Measurements from ENCODE around the gene GUCA1A.

GUCA1A gene

DNA sequence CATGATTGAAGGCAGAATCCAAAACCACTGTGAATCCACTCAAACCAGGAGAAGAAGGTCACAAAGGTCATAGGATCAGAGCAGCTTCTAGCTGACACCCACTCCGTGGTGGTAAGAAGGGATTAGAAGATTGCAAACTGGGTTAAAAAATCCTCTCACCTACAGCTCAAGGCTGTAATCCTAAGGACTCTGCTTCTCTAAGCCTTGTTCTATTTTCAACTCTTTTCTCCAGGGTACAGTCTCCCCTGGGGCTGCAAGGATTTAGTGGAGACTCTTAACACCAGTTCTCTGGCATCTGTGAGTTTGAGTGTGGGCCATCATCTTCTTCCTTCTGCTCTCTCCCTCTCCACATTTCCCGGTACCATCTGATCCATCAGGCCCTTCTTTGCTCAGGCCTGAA lies at the start of gene GUCA1A:
TSS of gene GUCA1A (plus strand) at position 264 of the 400 bp plus-strand sequence. CDS start 250 bp downstream, outside the sequence.
- no peak for DNase-seq

DNA sequence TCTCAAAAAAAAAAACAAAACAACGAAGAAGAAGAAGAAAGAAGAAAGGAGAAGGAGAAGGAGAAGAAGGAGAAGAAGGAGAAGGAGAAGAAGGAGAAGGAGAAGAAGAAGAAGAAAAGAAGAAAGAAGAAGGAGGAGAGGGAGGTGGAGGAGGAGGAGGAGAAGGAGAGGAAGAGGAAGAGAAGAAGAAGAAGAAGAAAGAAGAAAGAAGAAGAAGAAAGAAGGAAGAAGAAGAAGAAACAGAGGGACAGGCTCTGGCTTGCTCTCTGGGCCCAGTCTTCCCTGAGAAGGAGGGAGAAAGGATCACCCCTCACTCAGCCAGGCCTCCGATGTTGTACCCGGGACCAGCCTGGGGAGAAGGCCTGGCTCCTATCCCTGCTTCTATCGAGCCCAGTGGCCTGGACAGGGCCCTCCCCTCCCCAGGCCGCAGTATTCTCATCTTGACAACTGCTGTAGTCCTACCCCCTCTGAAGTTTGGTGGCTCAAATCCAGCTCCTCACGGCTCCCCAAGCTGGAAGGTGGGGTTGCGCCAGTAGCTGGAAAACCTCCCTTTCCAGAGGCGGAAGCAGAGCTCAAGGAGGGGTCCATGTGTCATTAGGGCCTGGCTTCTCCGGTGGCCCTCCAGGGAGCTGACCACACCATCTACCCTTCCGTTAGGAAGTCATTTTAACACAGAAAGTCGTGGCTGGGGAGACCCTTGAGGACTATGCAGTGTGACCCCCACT lies 49.6 kb upstream of the GUCA1A start:
- no peak for DNase-seq

DNA sequence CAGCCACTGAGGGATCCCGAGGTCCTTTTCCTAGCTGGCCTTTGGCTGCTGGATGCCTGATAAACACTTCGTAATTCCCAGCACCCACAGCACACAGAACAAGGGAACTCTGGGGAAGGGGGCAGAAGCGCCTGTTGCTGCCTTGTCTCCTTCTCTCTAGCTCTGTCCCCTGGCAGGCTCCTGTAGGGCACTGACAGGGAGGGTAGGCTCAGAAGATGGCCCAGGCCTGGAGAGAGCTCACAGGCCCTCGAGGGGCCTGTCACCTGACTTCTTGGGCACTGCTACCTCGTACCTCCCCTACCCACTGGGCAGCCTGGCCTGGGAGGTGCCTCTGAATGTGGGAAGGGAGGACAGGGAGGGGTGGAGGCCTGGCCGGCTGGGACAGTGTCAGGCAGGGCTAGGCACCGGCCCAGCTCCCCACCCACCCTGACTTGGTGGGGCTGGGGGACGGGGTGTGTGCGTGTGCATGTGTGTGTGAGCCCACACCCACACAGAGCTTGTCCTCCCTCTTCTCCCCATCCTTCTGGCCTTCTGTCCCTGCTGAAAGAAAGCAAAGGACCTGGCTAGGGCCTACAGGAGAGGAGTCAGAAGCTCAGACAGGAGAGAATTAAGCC lies 48.8 kb upstream of the GUCA1A start:
- DNase-seq = no peak

GRCh38 chr6:42125231-42125630 lies 47.9 kb upstream of the GUCA1A start:
- DNase-seq = no peak

- DNase-seq = no peak
Observed at GRCh38 chr6:42125663-42126062, 47.5 kb upstream of the GUCA1A start.

DNA sequence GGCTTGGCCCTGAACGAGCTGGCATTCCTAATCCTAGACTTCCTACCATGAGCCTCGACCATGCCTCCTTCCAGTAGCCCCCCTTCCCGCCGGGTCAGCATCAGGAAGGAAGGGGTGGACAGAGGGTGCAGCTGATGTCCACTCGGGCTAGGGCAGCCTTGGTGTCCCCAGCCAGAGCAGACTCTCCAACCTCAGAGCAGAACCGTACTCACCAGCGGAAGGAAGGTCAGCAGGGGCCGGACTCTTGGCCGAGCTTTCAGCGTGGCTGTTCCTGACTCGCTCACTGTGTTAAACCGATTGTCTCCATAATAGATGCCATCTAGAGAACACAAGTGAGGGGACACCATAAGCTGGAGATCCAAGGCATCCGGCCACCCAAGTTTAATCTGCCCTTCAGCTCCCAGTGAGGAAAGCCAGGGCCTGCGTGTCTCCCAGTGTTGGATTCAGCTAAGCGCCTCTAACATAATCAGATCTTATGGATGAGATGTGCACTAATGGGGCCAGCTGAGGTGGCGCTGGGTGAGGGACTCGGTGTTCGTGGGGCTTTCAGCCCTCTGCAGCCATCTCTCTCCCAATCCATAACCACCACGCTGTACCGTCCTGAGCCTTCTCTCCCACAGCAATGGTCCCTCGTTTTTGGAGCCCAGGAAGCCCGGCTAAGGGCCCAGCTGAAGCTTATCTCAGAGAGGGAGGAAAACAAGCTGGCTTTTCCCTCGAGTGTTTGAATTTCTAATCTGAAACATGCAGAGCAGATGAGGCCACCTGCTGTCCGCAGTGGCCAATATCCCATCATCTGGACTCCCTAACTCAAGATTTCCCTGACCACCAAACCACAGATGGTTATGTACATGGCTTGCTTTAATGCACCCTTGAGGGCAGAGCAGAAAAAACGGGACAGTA lies 44.5 kb upstream of the GUCA1A start:
- no peak for DNase-seq

DNA sequence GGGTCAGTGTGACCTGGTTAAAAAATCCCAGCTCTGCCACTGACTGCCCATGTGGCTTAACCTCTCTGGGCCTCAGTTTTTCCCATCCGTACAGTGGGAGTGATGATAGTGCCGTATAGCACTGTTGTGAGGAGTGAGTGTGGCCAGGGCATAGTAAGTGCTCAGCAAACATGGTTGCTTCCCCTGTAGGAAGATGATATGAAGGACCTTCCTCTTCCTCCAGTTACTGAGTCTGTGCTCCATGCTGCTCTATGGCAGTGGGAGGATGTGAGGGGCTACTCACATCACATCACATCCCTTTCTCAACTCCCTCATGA lies 43.8 kb upstream of the GUCA1A start:
- DNase-seq = no peak

DNA sequence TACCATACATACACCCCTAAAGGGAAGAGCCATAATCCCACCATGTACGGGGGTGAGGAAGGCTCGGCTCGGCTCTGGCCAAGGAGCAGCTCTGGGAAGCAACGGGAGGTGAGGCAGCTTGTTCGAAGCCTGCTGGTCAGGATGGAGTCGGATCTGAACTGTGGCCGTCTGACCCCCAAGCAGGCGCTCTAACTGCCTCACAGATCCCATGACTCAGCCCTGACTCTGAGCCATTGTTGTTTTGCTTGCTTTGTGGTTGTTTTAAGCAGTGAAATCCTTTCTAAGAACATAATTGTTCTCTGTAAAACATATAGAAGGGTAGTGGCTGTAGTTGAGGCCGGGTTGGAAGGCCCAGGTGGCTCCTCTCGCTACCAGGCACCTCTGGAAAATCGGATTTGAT lies 41.6 kb upstream of the GUCA1A start:
- no peak for DNase-seq

DNA sequence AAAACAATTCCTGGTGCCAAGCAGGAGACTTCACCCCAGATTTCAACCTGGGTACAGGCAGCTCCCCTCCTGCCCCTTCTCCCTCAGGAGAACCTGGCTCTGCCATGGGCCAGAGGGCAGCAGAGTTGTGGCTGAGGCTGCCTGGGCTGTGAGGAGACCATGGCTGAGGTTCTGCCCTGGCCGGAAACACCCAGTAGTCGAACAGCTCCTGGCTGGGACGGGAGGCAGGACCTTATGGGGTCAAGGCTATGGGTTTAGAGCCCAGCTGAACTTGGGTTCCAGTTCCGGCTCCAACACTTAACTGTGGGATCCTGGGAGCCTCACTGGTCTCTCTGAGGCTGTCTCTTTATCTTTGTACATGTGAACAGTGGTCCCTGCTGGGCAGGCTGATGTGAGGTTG lies 39.2 kb upstream of the GUCA1A start:
- no peak for DNase-seq

- DNase-seq = no peak
Observed at GRCh38 chr6:42135161-42135560, 38.0 kb upstream of the GUCA1A start.

DNA sequence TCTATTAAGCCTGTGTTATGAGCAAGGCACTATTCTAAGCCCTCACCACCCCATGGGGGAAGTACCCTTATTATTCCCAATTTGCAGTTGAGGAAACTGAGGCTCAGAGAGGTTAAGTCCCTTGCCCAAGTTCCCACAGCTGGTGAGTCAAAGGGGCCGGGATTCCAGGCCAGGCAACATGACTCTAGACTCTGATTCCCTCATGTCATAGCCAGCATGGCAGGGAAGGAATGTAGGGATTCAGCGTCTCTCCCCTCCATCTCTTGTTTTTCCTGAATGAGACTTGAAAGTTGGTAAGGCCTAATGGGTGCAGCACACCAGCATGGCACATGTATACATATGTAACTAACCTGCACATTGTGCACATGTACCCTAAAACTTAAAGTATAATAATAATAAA lies 37.4 kb upstream of the GUCA1A start:
- no peak for DNase-seq

GRCh38 chr6:42136508-42137193 lies 36.5 kb upstream of the GUCA1A start:
- DNase-seq = peak; percentile 92

DNA sequence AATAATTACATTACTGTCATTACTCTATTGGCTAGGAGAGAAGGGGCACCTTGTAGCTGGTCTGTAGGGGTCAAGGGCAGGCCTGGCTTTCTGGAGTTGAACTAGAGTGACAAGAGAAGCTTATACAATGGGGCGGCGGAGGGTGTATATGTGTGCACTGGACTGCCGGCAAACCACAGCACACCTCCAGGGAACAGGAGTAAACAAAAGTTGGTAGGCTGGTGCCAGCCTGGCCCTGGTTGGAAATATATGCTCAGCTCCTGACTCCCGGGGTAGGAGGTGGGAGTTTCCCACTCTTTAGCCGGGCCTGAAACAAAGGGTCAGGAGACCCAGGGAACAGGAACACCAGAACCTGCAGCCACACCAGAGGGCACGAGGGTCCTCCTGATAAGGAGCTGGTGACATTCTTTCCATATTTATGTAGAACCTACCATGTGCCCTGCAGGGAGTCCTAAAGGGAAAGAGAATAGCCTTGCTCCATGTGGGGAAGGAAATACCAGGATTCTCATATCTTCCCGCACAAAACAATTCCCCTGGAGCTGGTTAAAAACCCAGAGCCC lies 35.9 kb upstream of the GUCA1A start:
- peak; percentile 92 for DNase-seq

- no peak for DNase-seq
Observed at GRCh38 chr6:42138190-42138589, 35.0 kb upstream of the GUCA1A start.

- DNase-seq = no peak
Observed at GRCh38 chr6:42138630-42139619, 34.2 kb upstream of the GUCA1A start.

GRCh38 chr6:42140032-42140431 lies 33.1 kb upstream of the GUCA1A start:
- DNase-seq = peak; percentile 92

- no peak for DNase-seq
Observed at GRCh38 chr6:42140756-42141602, 32.2 kb upstream of the GUCA1A start.

DNA sequence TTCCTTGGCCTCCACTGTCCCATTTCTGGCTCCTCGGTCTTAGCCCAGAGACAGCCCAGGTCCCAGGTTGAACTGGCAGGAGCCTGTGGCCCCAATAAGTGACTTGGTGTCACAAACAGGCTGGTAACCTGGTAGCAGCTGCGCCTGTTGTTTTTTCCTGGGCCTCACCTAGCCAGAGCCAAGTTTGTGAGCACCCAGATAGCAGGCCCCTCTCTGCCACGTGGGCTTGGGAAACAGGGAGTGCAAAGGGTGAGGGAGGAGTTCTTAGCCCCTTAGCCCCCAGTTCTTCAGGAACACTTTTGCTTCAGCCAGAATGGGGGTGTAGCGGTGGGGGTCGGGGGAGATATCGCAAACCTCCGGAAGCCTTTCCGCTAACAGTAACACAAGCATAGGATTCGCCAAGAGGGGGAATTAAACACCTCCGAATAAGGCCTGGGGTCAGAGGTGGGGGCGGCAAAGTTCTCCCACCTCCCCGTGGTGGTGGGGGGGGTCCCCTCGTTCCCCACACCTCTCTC lies 31.5 kb upstream of the GUCA1A start:
- no peak for DNase-seq

GRCh38 chr6:42142118-42142835 lies 30.9 kb upstream of the GUCA1A start, which contains the start of gene C6orf132:
Gene C6orf132, minus strand, starts transcription at chr6:42142620. Its CDS starts 176 bp downstream, at chr6:42142444.
- peak; percentile 76 for DNase-seq

DNA sequence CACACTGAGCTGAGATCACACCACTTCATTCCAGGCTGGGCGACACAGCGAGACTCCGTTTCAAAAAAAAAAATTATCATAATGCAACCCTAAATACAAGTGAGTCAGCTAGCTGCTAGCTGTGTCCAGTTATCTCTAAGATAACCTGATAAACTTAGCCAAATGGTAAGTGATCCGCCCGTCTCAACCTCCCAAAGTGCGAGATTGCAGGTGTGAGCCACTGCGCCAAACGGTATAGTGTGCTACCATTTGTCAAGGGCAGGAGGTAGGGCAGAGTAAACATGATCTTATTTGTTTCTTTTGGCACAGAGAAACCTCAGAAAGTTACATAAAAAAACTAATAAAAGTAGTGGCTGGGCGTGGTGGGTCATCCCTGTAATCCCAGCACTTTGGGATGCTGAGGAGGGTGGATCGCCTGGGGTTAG lies 26.0 kb upstream of the GUCA1A start:
- DNase-seq = peak; percentile 45
